K562 (cell line): Measurements from ENCODE around the gene TMEM60. TPM values are rescaled to one million over a fixed set of nuclear protein-coding genes. Genes with fewer than 3 reads are reported as not detected.

Experiments used
- ARID3A ChIP-seq: IDR thresholded peaks from 2 replicates; pipeline ENCODE4 v1.6.1; 2012; ENCODE audit warnings: low read depth, low read length, improper control_type of control experiment, borderline replicate concordance
- CBX5 ChIP-seq: IDR thresholded peaks from 2 replicates; pipeline ENCODE4 v1.6.1; 2014; ENCODE audit warnings: low read depth, borderline replicate concordance
- CSDE1 ChIP-seq, 2 experiments: fragments of 450-650 bp; IDR thresholded peaks; 2 replicates each; pipeline ENCODE4 v1.6.1; 2016; ENCODE audit warnings: mild to moderate bottlenecking in 1 of 2
- CTCF ChIP-seq, 3 experiments: IDR thresholded peaks in 2 of 3; conservative IDR thresholded peaks in 1 of 3; 2 replicates each; pipeline ENCODE4 v1.5.1; 2011 to 2012; ENCODE audit warnings: low read length in 3 of 3, mild to moderate bottlenecking in 3 of 3, control low read depth in 2 of 3, improper control_type of control experiment in 1 of 3, inconsistent platforms in 1 of 3, low read depth in 1 of 3, mixed read lengths in 1 of 3, moderate library complexity in 1 of 3; ENCODE audit not compliant: insufficient read depth in 2 of 3
- ERF ChIP-seq: fragments of 450-650 bp; formaldehyde crosslinking; IDR thresholded peaks from 2 replicates; pipeline ENCODE4 v1.4.0; 2020; ENCODE audit warnings: mild to moderate bottlenecking, mixed read lengths
- ESRRB ChIP-seq: fragments of 250-450 bp; sonication (Bioruptor Pico); IDR thresholded peaks from 2 replicates; pipeline ENCODE4 v1.5.0; 2020; ENCODE audit warnings: mild to moderate bottlenecking, moderate library complexity, borderline replicate concordance
- HOXB6 ChIP-seq: fragments of 250-450 bp; sonication (Bioruptor Pico); IDR thresholded peaks from 2 replicates; pipeline ENCODE4 v1.5.1; 2022; ENCODE audit warnings: mild to moderate bottlenecking, borderline replicate concordance
- MITF ChIP-seq: IDR thresholded peaks from 2 replicates; pipeline ENCODE4 v1.6.1; 2014; ENCODE audit warnings: antibody characterized with exemption
- RAD51 ChIP-seq: fragments of 450-650 bp; IDR thresholded peaks from 2 replicates; pipeline ENCODE4 v1.7.1; 2016; ENCODE audit warnings: low read depth, mild to moderate bottlenecking, borderline replicate concordance
- RHOXF2B ChIP-seq: fragments of 250-450 bp; sonication (Bioruptor Pico); conservative IDR thresholded peaks from 2 replicates; pipeline ENCODE4 v1.5.1; 2021
- STAT5A ChIP-seq: IDR thresholded peaks from 2 replicates; pipeline ENCODE4 v1.6.1; 2012; ENCODE audit warnings: low read length, inconsistent platforms, borderline replicate concordance
- SUPT5H ChIP-seq: fragments of 450-650 bp; IDR thresholded peaks from 2 replicates; pipeline ENCODE4 v1.6.1; 2016
- TAF15 ChIP-seq: fragments of 200-400 bp; formaldehyde crosslinking; IDR thresholded peaks from 2 replicates; pipeline ENCODE4 v1.6.1; 2017; ENCODE audit warnings: mild to moderate bottlenecking, low read depth, low read length, moderate library complexity
- TAL1 ChIP-seq: fragments of 450-650 bp; IDR thresholded peaks from 2 replicates; pipeline ENCODE4 v1.6.1; 2016; ENCODE audit warnings: mild to moderate bottlenecking
- TBP ChIP-seq: optimal IDR thresholded peaks from 2 replicates; pipeline ENCODE3; 2011; ENCODE audit warnings: low read depth, low read length, improper control_type of control experiment
- ZFP91 ChIP-seq: sonication (generic); formaldehyde crosslinking; IDR thresholded peaks from 2 replicates; pipeline ENCODE4 v1.8.0; 2022; ENCODE audit warnings: mild to moderate bottlenecking, missing genetic modification reagents
- polyA plus RNA-seq, 8 experiments: library from polyadenylated mRNA; depleted of rRNA in 4 of 8; stranded (reverse) in 5 of 8; unstranded in 3 of 8; fragments of >200 nt; fragmentation: Nextera tagmentation in 2 of 8; fragmentation: Illumina TruSeq in 1 of 8; extraction: Ambion mirVana in 2 of 8; extraction: Trizol in 1 of 8; gene quantifications; 2 replicates each; pipeline versions ENCODE4 v1.2.1 to v1.2.3, GENCODE V29; 2011 to 2014; ENCODE audit warnings: inconsistent platforms in 1 of 8, missing spikeins in 1 of 8
- total RNA-seq, 7 experiments: library from RNA; depleted of rRNA in 6 of 7; stranded (reverse); fragments of >200 nt in 6 of 7; fragmentation: Illumina TruSeq in 2 of 7; extraction: Trizol in 2 of 7; gene quantifications; 2 replicates each; pipeline versions ENCODE4 v1.2.1 to v1.2.3, GENCODE V29; 2011 to 2021; ENCODE audit warnings: low replicate concordance in 1 of 7
- TF ChIP-seq, protein P1 (sequence below): fragments of 200-400 bp; formaldehyde crosslinking; IDR thresholded peaks from 2 replicates; pipeline ENCODE4 v1.6.1; 2017; ENCODE audit warnings: mild to moderate bottlenecking, low read depth, low read length, moderate library complexity
- TF ChIP-seq, protein P2 (sequence below): fragments of 450-650 bp; formaldehyde crosslinking; IDR thresholded peaks from 2 replicates; pipeline ENCODE4 v1.4.0; 2020; ENCODE audit warnings: mild to moderate bottlenecking, moderate library complexity

Gene TMEM60
- total and polyA plus RNA-seq, 9 of the 15 experiments (the other 6 are each of a cell fraction or from before 2014, with no cell fraction given) = 12.5 to 140 (median 38.4) TPM

DNA sequence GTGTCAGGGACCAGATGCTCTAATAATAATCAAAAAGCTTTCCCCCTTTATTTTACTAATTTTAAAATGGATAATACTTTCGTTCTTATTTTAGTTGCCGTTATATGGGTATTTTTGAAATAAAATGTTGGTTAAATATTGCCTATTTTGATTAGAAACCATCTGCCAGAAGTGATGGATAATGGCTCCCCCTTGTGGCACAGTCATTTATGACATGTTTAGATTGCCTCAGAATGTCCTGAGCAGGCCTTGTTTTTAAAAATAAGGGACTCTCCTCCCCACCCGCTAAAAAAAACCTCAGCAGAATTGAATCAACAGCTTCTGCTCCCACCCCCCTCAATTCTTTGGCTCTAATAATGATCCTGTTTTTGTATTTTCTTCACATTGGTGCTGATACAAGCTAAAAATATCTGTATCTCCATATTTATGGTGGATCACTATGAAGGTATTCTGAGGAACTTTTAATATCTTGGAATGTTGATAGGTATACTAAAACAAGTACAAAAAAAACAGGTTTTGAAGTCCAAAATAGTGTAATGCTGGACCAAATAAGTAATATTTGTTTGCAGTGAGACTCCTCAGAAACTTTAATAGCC, 38.8 kb downstream of the TMEM60 start (continued):
- no peak for TF ChIP-seq ZFP91
- TF ChIP-seq TAF15 = no peak
- TF ChIP-seq CSDE1 (IDR thresholded peaks at IDR 0.05) = no peak
- no peak for TF ChIP-seq MITF
- TF ChIP-seq RHOXF2B (CRISPR knock-in tag) = no peak
- TF ChIP-seq CBX5 = no peak
- no peak for TF ChIP-seq HOXB6 (CRISPR knock-in tag)
- TF ChIP-seq, protein P1, sequence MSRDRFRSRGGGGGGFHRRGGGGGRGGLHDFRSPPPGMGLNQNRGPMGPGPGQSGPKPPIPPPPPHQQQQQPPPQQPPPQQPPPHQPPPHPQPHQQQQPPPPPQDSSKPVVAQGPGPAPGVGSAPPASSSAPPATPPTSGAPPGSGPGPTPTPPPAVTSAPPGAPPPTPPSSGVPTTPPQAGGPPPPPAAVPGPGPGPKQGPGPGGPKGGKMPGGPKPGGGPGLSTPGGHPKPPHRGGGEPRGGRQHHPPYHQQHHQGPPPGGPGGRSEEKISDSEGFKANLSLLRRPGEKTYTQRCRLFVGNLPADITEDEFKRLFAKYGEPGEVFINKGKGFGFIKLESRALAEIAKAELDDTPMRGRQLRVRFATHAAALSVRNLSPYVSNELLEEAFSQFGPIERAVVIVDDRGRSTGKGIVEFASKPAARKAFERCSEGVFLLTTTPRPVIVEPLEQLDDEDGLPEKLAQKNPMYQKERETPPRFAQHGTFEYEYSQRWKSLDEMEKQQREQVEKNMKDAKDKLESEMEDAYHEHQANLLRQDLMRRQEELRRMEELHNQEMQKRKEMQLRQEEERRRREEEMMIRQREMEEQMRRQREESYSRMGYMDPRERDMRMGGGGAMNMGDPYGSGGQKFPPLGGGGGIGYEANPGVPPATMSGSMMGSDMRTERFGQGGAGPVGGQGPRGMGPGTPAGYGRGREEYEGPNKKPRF = no peak
- peak; percentile 70 to 91 (median 77) for TF ChIP-seq CTCF (IDR thresholded peaks at IDR 0.05 in 2 of 3, conservative IDR thresholded peaks at IDR 0.05 in 1 of 3; ENCODE audit: insufficient read depth in 2 of 3, low read depth in 1 of 3, low read length in 3 of 3)
- no peak for TF ChIP-seq RAD51
- no peak for TF ChIP-seq ESRRB (CRISPR knock-in tag)
- peak; percentile 91; the same call in 1 of the 2 replicates for TF ChIP-seq ARID3A
- no peak for TF ChIP-seq TAL1
- no peak for TF ChIP-seq ERF (CRISPR knock-in tag)
- TF ChIP-seq TBP = no peak
- TF ChIP-seq SUPT5H = no peak
- no peak for TF ChIP-seq STAT5A
- TF ChIP-seq, protein P2, sequence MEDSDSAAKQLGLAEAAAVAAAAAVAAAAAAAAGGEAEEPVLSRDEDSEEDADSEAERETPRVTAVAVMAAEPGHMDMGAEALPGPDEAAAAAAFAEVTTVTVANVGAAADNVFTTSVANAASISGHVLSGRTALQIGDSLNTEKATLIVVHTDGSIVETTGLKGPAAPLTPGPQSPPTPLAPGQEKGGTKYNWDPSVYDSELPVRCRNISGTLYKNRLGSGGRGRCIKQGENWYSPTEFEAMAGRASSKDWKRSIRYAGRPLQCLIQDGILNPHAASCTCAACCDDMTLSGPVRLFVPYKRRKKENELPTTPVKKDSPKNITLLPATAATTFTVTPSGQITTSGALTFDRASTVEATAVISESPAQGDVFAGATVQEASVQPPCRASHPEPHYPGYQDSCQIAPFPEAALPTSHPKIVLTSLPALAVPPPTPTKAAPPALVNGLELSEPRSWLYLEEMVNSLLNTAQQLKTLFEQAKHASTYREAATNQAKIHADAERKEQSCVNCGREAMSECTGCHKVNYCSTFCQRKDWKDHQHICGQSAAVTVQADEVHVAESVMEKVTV = peak; percentile 87
